Neural progenitor cell (in vitro differentiated cells): ENCODE data around the gene TIAM2.

Experiments used
- EZH2 ChIP-seq: fragments of 200-600 bp; sonication (generic); IDR thresholded peaks from 2 replicates; pipeline ENCODE4 v1.6.1; 2017; ENCODE audit warnings: antibody characterized with exemption, mild to moderate bottlenecking, moderate library complexity
- EZH2phosphoT487 ChIP-seq: fragments of 200-600 bp; sonication (generic); IDR thresholded peaks from 2 replicates; pipeline ENCODE4 v1.6.1; 2017; ENCODE audit warnings: antibody characterized with exemption
- TF ChIP-seq, protein P1 (sequence below): fragments of 200-600 bp; sonication (generic); IDR thresholded peaks from 2 replicates; pipeline ENCODE4 v1.5.1; 2017; ENCODE audit warnings: antibody characterized with exemption, mild to moderate bottlenecking

DNA sequence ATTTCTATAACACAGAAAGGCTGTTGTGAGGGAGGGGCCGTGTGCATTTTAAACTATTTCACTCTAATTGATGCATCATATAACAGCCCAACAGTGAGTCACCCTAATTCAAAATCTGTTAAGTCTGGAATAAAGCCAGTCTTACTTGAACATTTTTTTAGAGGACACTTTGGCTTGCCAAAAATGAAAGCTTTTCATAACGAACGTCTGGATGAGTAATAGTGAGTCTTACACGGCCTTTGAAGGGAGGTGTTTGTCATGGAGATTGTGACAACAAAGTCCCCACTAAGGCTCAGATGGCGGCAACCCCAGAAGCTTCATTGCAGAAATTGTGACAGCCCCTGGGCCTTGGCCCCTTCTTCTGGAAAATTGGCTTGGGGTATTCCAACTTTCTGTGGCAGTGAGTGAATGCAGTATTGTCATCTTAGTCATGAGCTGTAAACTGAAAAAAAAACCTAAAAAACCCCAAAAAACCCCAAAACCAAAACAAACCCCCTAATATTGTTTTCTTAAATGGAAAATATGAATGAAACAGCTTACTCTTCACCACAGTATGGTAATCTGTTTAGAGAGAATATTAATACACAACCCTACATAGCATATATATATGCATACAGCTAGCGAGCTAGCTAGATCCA, 176.1 kb downstream of the TIAM2 start:
- no peak for TF ChIP-seq EZH2phosphoT487
- TF ChIP-seq, protein P1, sequence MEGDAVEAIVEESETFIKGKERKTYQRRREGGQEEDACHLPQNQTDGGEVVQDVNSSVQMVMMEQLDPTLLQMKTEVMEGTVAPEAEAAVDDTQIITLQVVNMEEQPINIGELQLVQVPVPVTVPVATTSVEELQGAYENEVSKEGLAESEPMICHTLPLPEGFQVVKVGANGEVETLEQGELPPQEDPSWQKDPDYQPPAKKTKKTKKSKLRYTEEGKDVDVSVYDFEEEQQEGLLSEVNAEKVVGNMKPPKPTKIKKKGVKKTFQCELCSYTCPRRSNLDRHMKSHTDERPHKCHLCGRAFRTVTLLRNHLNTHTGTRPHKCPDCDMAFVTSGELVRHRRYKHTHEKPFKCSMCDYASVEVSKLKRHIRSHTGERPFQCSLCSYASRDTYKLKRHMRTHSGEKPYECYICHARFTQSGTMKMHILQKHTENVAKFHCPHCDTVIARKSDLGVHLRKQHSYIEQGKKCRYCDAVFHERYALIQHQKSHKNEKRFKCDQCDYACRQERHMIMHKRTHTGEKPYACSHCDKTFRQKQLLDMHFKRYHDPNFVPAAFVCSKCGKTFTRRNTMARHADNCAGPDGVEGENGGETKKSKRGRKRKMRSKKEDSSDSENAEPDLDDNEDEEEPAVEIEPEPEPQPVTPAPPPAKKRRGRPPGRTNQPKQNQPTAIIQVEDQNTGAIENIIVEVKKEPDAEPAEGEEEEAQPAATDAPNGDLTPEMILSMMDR: no peak
- TF ChIP-seq EZH2: no peak
